Ovary (tissue), 3 donors: ENCODE results near the gene MYMX.

Experiments used
- EP300 ChIP-seq: sonication (generic); formaldehyde crosslinking; IDR thresholded peaks from one replicate; pipeline ENCODE4 v1.6.1; 2017; ENCODE audit warnings: antibody characterized with exemption
- POLR2A ChIP-seq: fragments of 450-650 bp; IDR thresholded peaks from one replicate; pipeline ENCODE4 v1.6.1; 2017; ENCODE audit warnings: antibody characterized with exemption, mild to moderate bottlenecking, moderate library complexity
- TF ChIP-seq, protein P1 (sequence below), 3 donors: fragments of 450-650 bp in 2 of 3; fragments of 200-600 bp in 1 of 3; IDR thresholded peaks; one replicate each; pipeline versions ENCODE4 v1.5.1 to v1.8.0; 2016 to 2022; ENCODE audit warnings: antibody characterized with exemption in 3 of 3, mild to moderate bottlenecking in 1 of 3
- donor health status: DM: no; HTN: no; CAD: no.

DNA sequence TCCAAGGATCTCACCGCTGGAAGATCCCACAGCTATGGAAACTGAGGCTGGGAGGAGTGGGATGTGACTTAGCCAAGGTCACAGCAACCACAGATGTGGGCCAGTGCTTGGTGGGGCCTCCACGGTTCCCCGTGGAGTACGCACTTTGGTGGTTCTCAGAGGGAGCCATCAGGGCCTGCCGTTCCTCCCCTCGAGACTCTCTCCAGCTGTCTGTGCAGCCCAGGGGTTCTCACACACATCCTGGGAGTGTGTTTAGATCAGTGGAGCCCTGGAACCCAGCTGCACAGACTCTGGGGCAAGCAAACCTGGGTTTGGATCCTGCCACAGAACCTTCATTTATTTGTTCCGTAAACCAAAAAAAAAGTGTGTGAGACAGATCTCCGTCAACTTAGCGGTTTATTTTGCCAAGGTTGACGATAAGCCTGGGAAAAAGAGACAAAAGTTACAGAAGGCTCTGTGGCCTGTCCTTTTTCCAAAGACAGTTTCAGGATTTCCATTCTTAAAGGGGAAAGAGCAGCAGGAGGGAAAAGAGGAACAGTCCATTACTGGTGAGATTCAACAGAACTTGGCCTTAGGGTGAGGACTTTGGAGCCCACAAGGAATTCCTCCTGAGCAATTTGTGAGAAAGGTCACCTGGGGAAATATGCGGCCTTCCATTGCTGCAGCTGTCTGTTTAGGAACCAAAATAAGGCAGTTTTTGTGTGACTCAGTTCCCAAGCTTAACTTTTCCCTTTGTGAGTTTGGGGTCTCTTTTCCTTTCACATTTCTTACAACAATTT is 13.6 kb upstream of the MYMX start:
- TF ChIP-seq, protein P1, sequence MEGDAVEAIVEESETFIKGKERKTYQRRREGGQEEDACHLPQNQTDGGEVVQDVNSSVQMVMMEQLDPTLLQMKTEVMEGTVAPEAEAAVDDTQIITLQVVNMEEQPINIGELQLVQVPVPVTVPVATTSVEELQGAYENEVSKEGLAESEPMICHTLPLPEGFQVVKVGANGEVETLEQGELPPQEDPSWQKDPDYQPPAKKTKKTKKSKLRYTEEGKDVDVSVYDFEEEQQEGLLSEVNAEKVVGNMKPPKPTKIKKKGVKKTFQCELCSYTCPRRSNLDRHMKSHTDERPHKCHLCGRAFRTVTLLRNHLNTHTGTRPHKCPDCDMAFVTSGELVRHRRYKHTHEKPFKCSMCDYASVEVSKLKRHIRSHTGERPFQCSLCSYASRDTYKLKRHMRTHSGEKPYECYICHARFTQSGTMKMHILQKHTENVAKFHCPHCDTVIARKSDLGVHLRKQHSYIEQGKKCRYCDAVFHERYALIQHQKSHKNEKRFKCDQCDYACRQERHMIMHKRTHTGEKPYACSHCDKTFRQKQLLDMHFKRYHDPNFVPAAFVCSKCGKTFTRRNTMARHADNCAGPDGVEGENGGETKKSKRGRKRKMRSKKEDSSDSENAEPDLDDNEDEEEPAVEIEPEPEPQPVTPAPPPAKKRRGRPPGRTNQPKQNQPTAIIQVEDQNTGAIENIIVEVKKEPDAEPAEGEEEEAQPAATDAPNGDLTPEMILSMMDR (IDR thresholded peaks at IDR 0.05): no peak
- TF ChIP-seq POLR2A (no peak), EP300 (no peak)
